Measurements from ENCODE around the gene FOXN1. TPM values are rescaled to one million over a fixed set of nuclear protein-coding genes. Genes with fewer than 3 reads are reported as not detected.

FOXN1 gene
- total RNA-seq (ENCODE audit: low replicate concordance): not detected in 2 replicates

GRCh38 chr17:28505986-28506665 is at the start of gene FOXN1:
TSS of gene FOXN1 (plus strand) at chr17:28506348. CDS start at chr17:28523970, 17,622 bp downstream.

GRCh38 chr17:28473542-28473941 is 32.6 kb upstream of the FOXN1 start, which contains the start of gene SLC13A2:
TSS of gene SLC13A2 (plus strand) at chr17:28473644. CDS start at chr17:28473713, 69 bp downstream.

GRCh38 chr17:28552176-28552999 is 46.2 kb downstream of the FOXN1 start, which contains the start of gene UNC119:
TSS of gene UNC119 (minus strand) at chr17:28552624. CDS start at chr17:28552557, 67 bp downstream.

GRCh38 chr17:28571361-28572122 is 65.4 kb downstream of the FOXN1 start, which contains the start of gene PIGS:
TSS of gene PIGS (minus strand) at chr17:28571524. CDS start at chr17:28571496, 28 bp downstream.

GRCh38 chr17:28576758-28577465 is 70.8 kb downstream of the FOXN1 start, which contains the start of gene ALDOC:
TSS of gene ALDOC (minus strand) at chr17:28576895. CDS start at chr17:28575532, 1,363 bp downstream.

Other genes starting within 250 kb of the FOXN1 start
- 5.7 and 12.0 TPM in 2 replicates for gene TMEM97, start 187.1 kb upstream of the FOXN1 start, total RNA-seq (ENCODE audit: low replicate concordance)
- gene IFT20, start 170.9 kb upstream of the FOXN1 start, total RNA-seq (ENCODE audit: low replicate concordance): 63.4 and 77.0 TPM in 2 replicates
- gene TNFAIP1, start 170.6 kb upstream of the FOXN1 start, total RNA-seq (ENCODE audit: low replicate concordance): 28.1 and 47.7 TPM in 2 replicates
- gene POLDIP2, start 148.8 kb upstream of the FOXN1 start, total RNA-seq (ENCODE audit: low replicate concordance): 42.0 and 70.8 TPM in 2 replicates
- not detected in 2 replicates for gene SEBOX, start 141.1 kb upstream of the FOXN1 start, total RNA-seq (ENCODE audit: low replicate concordance)
- 0.35 and 1.9 TPM in 2 replicates for gene VTN, start 136.0 kb upstream of the FOXN1 start, total RNA-seq (ENCODE audit: low replicate concordance)
- 3.6 and 6.6 TPM in 2 replicates for gene SARM1, start 134.7 kb upstream of the FOXN1 start, total RNA-seq (ENCODE audit: low replicate concordance)
- 4.3 and 6.8 TPM in 2 replicates for gene SLC46A1, start 100.1 kb upstream of the FOXN1 start, total RNA-seq (ENCODE audit: low replicate concordance)
- not detected in 2 replicates for gene SLC13A2, start 32.7 kb upstream of the FOXN1 start, total RNA-seq (ENCODE audit: low replicate concordance)
- gene UNC119, start 46.3 kb downstream of the FOXN1 start, total RNA-seq (ENCODE audit: low replicate concordance): 13.7 and 22.3 TPM in 2 replicates
- gene PIGS, start 65.2 kb downstream of the FOXN1 start, total RNA-seq (ENCODE audit: low replicate concordance): 48.4 and 53.0 TPM in 2 replicates
- 54.3 and 98.8 TPM in 2 replicates for gene ALDOC, start 70.5 kb downstream of the FOXN1 start, total RNA-seq (ENCODE audit: low replicate concordance)
- 2.9 and 13.4 TPM in 2 replicates for gene SPAG5, start 92.7 kb downstream of the FOXN1 start, total RNA-seq (ENCODE audit: low replicate concordance)
- 3.1 and 6.8 TPM in 2 replicates for gene RSKR, start 107.8 kb downstream of the FOXN1 start, total RNA-seq (ENCODE audit: low replicate concordance)
- gene BLTP2, start 138.8 kb downstream of the FOXN1 start, total RNA-seq (ENCODE audit: low replicate concordance): 120 and 163 TPM in 2 replicates
- 68.5 and 111 TPM in 2 replicates for gene SDF2, start 155.6 kb downstream of the FOXN1 start, total RNA-seq (ENCODE audit: low replicate concordance)
- 41.9 and 53.5 TPM in 2 replicates for gene SUPT6H, start 155.9 kb downstream of the FOXN1 start, total RNA-seq (ENCODE audit: low replicate concordance)
- gene PROCA1, start 205.5 kb downstream of the FOXN1 start, total RNA-seq (ENCODE audit: low replicate concordance): 0.90 and 1.4 TPM in 2 replicates
- 115 and 204 TPM in 2 replicates for gene RAB34, start 211.5 kb downstream of the FOXN1 start, total RNA-seq (ENCODE audit: low replicate concordance)
- 906 and 1,571 TPM in 2 replicates for gene RPL23A, start 213.6 kb downstream of the FOXN1 start, total RNA-seq (ENCODE audit: low replicate concordance)
- gene TLCD1, start 219.9 kb downstream of the FOXN1 start, total RNA-seq (ENCODE audit: low replicate concordance): 4.4 and 5.3 TPM in 2 replicates
- 5.3 and 8.4 TPM in 2 replicates for gene NEK8, start 222.4 kb downstream of the FOXN1 start, total RNA-seq (ENCODE audit: low replicate concordance)
- 27.1 and 39.2 TPM in 2 replicates for gene TRAF4, start 237.7 kb downstream of the FOXN1 start, total RNA-seq (ENCODE audit: low replicate concordance)